HG03280 (cell line): ENCODE measurements around the gene RBM44.
"Not testable (repeated sequence)": the region's sequence is repeated elsewhere in the genome, so short reads cannot be mapped to it uniquely, and the experiment has no call there.

Experiments used
- ATAC-seq: cut with Tn5 transposase; IDR thresholded peaks from one replicate; pipeline ENCODE4 v1.9.1; 2021; ENCODE audit warnings: mild to moderate bottlenecking, moderate library complexity; ENCODE audit not compliant: unreplicated experiment

Gene RBM44

GRCh38 chr2:237779521-237779920, 19.1 kb upstream of the RBM44 start:
- no peak for ATAC-seq

GRCh38 chr2:237782181-237782580, 16.4 kb upstream of the RBM44 start:
- no peak for ATAC-seq

GRCh38 chr2:237783678-237784077, 14.9 kb upstream of the RBM44 start:
- not testable (repeated sequence) for ATAC-seq

GRCh38 chr2:237786936-237787335, 11.6 kb upstream of the RBM44 start:
- ATAC-seq: no peak

GRCh38 chr2:237790353-237790752, 8.2 kb upstream of the RBM44 start:
- ATAC-seq: no peak

GRCh38 chr2:237791977-237792727, 6.4 kb upstream of the RBM44 start:
- ATAC-seq: no peak

GRCh38 chr2:237797253-237797652, 1.3 kb upstream of the RBM44 start:
- no peak for ATAC-seq

GRCh38 chr2:237799060-237799428, 465 bp downstream of the RBM44 start:
- no peak for ATAC-seq

- no peak for ATAC-seq
These were observed 2.9 kb downstream of the RBM44 start for GRCh38 chr2:237801466-237801865.

- no peak for ATAC-seq
These were observed 7.8 kb downstream of the RBM44 start for GRCh38 chr2:237806334-237806733.

- ATAC-seq: no peak
These were observed 17.1 kb downstream of the RBM44 start for GRCh38 chr2:237815637-237816036.

GRCh38 chr2:237816531-237816930, 18.0 kb downstream of the RBM44 start:
- no peak for ATAC-seq

- ATAC-seq: no peak
These were observed 19.5 kb downstream of the RBM44 start for GRCh38 chr2:237818066-237818473.

GRCh38 chr2:237819231-237819630, 20.7 kb downstream of the RBM44 start:
- ATAC-seq: no peak

GRCh38 chr2:237820421-237820820, 21.8 kb downstream of the RBM44 start:
- no peak for ATAC-seq

- no peak for ATAC-seq
These were observed 25.0 kb downstream of the RBM44 start for GRCh38 chr2:237823544-237823943.

- ATAC-seq: no peak
These were observed 25.5 kb downstream of the RBM44 start for GRCh38 chr2:237824085-237824484.

- no peak for ATAC-seq
These were observed 28.9 kb downstream of the RBM44 start for GRCh38 chr2:237827421-237827987.

- ATAC-seq: no peak
These were observed 31.9 kb downstream of the RBM44 start for GRCh38 chr2:237830522-237830921.

- no peak for ATAC-seq
These were observed 35.0 kb downstream of the RBM44 start for GRCh38 chr2:237833546-237833945.

GRCh38 chr2:237835372-237835771, 36.8 kb downstream of the RBM44 start:
- no peak for ATAC-seq

- ATAC-seq: no peak
These were observed 42.5 kb downstream of the RBM44 start for GRCh38 chr2:237841051-237841450.

GRCh38 chr2:237848940-237849339, 50.4 kb downstream of the RBM44 start:
- ATAC-seq: not testable (repeated sequence)
